Glomerular visceral epithelial cell (primary cell): Measurements from ENCODE around the gene RTP1.
"Not testable (repeated sequence)": the region's sequence is repeated elsewhere in the genome, so short reads cannot be mapped to it uniquely, and the experiment has no call there.

Source experiments
- DNase-seq: peaks from one replicate; pipeline ENCODE4 v3.0.0-alpha.2; 2016; ENCODE audit errors: extremely low spot score

Gene RTP1

GRCh38 chr3:187198490-187198889, 1.2 kb downstream of the RTP1 start:
- no peak for DNase-seq

GRCh38 chr3:187199463-187200050, 2.3 kb downstream of the RTP1 start:
- not testable (repeated sequence) for DNase-seq

- DNase-seq, result no peak
Measured at GRCh38 chr3:187205683-187206082, 8.4 kb downstream of the RTP1 start.

- DNase-seq, result no peak
Measured at GRCh38 chr3:187207062-187207461, 9.8 kb downstream of the RTP1 start.

- no peak for DNase-seq
Measured at GRCh38 chr3:187207624-187208023, 10.3 kb downstream of the RTP1 start.

GRCh38 chr3:187208159-187208558, 10.9 kb downstream of the RTP1 start:
- peak; percentile 33 for DNase-seq

GRCh38 chr3:187209491-187209890, 12.2 kb downstream of the RTP1 start:
- no peak for DNase-seq

GRCh38 chr3:187210091-187210490, 12.8 kb downstream of the RTP1 start:
- DNase-seq, result no peak

GRCh38 chr3:187210545-187211327, 13.4 kb downstream of the RTP1 start:
- DNase-seq, result no peak

GRCh38 chr3:187211532-187212195, 14.4 kb downstream of the RTP1 start:
- peak; percentile 7 for DNase-seq

- DNase-seq, result no peak
Measured at GRCh38 chr3:187212196-187212545, 14.9 kb downstream of the RTP1 start.

GRCh38 chr3:187212705-187213104, 15.4 kb downstream of the RTP1 start:
- no peak for DNase-seq

GRCh38 chr3:187213616-187214015, 16.3 kb downstream of the RTP1 start:
- no peak for DNase-seq

- no peak for DNase-seq
Measured at GRCh38 chr3:187215460-187215859, 18.2 kb downstream of the RTP1 start.

- no peak for DNase-seq
Measured at GRCh38 chr3:187222801-187223200, 25.5 kb downstream of the RTP1 start.

- DNase-seq, result no peak
Measured at GRCh38 chr3:187223799-187224198, 26.5 kb downstream of the RTP1 start.

- peak; percentile 52 for DNase-seq
Measured at GRCh38 chr3:187227658-187228258, 30.5 kb downstream of the RTP1 start.

GRCh38 chr3:187228740-187229139, 31.5 kb downstream of the RTP1 start:
- no peak for DNase-seq

- DNase-seq, result no peak
Measured at GRCh38 chr3:187230011-187230410, 32.7 kb downstream of the RTP1 start.

GRCh38 chr3:187236962-187237361, 39.7 kb downstream of the RTP1 start:
- DNase-seq, result no peak

GRCh38 chr3:187237741-187238140, 40.5 kb downstream of the RTP1 start:
- no peak for DNase-seq

GRCh38 chr3:187238239-187238638, 41.0 kb downstream of the RTP1 start:
- DNase-seq, result no peak

- not testable (repeated sequence) for DNase-seq
Measured at GRCh38 chr3:187238835-187239234, 41.5 kb downstream of the RTP1 start.
